Stomach smooth muscle (tissue), 2 donors: Measurements from ENCODE around the gene PI16.
A peak's percentile ranks its signal among the peaks of the same experiment; 100 is the strongest.
"Not testable (repeated sequence)": the region's sequence is repeated elsewhere in the genome, so short reads cannot be mapped to it uniquely, and the experiment has no call there.

Experiments used
- H3K27ac ChIP-seq: one replicate; pipeline ENCODE4 v1.7.0; 2013; ENCODE audit warnings: mild to moderate bottlenecking, low read length, inconsistent platforms
- H3K27me3 ChIP-seq, 2 donors: one replicate each; pipeline ENCODE4 v1.7.0; 2013; ENCODE audit warnings: low read length in 2 of 2; ENCODE audit not compliant: insufficient read depth in 2 of 2, control insufficient read depth in 1 of 2
- H3K36me3 ChIP-seq, 2 donors: one replicate each; pipeline ENCODE4 v1.7.0; 2013; ENCODE audit warnings: low read length in 2 of 2; ENCODE audit not compliant: control insufficient read depth in 2 of 2, insufficient read depth in 2 of 2
- H3K4me1 ChIP-seq: one replicate; pipeline ENCODE4 v1.7.0; 2013; ENCODE audit warnings: low read length; ENCODE audit not compliant: control insufficient read depth, insufficient read depth
- H3K4me3 ChIP-seq, 2 donors: one replicate each; pipeline ENCODE4 v1.7.0; 2013; ENCODE audit warnings: low read length in 2 of 2
- H3K9ac ChIP-seq, 2 donors: one replicate each; pipeline ENCODE4 v1.7.0; 2013; ENCODE audit warnings: low read length in 2 of 2, mild to moderate bottlenecking in 1 of 2
- H3K9me3 ChIP-seq, 2 donors: one replicate each; pipeline ENCODE4 v1.7.0; 2013; ENCODE audit warnings: low read length in 2 of 2; ENCODE audit not compliant: control insufficient read depth in 2 of 2
- donor health status: healthy.
- donor health status: Pancreatic carcinoma.

PI16 gene

GRCh38 chr6:36942329-36942728 lies 12.2 kb upstream of the PI16 start:
- H3K9me3 ChIP-seq, H3K9ac ChIP-seq, H3K27ac ChIP-seq, H3K36me3 ChIP-seq, H3K4me3 ChIP-seq, H3K27me3 ChIP-seq, H3K4me1 ChIP-seq: not testable (repeated sequence)

DNA sequence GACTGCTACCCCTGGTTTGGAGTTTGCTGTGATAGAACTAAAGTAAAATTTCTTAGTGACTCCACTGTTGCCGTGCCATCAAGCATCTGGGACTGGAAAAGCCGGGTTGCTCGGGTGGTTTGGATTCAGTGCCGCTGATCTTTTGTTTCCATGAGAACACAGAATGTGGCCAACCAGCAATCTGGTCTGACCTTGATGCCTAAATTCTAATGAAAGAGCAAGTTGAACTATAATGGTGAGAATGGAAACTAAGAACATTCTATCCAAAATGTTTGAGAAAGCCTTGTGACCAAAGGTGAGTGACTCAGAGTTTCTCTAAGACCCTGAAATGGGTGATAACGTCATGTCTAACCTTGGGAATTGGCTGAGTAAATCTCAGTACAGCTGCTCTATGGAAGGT lies 9.9 kb upstream of the PI16 start:
- Histone ChIP-seq H3K4me1 (no peaks in the 10 kb centered on the region), H3K4me3 (no peak overlapping the region), H3K9me3 (no peaks in the 10 kb centered on the region), H3K36me3 (no peaks in the 10 kb centered on the region), H3K27me3 (peaks cover 0 to 2% of the 10 kb centered on the region in 2 donors), H3K27ac (no peak overlapping the region), H3K9ac (no peak overlapping the region)

- Histone ChIP-seq H3K4me3 (no peak overlapping the region), H3K9me3 (no peaks in the 10 kb centered on the region), H3K4me1 (no peaks in the 10 kb centered on the region), H3K9ac (no peak overlapping the region), H3K27me3 (peaks cover 0 to 2% of the 10 kb centered on the region in 2 donors), H3K27ac (no peak overlapping the region), H3K36me3 (no peaks in the 10 kb centered on the region)
Observed at GRCh38 chr6:36945301-36945700, 9.2 kb upstream of the PI16 start.

DNA sequence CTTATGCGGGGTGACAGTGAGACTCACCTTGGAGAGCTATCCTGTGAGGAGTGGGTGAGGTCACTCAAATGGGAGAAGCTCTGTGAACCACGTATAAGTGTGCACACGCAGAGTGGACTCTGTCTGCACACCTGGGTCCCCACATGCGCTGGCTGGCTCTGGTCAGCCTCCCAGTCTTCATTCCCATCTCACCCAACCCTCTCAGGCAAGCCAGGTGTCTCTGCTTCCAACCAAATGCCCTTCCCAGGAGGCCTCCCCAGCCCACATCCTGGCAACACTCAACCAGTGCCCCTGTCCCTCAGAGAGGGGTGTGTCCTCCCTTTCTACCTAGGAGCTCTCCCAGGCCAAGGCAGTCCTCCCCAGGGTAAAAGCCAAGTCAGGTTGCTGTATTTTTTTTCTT lies 8.0 kb upstream of the PI16 start:
- Histone ChIP-seq H3K9ac (no peak overlapping the region), H3K27me3 (no peaks in the 10 kb centered on the region), H3K4me1 (no peaks in the 10 kb centered on the region), H3K4me3 (no peak overlapping the region), H3K27ac (no peak overlapping the region), H3K9me3 (no peaks in the 10 kb centered on the region), H3K36me3 (no peaks in the 10 kb centered on the region)

- Histone ChIP-seq H3K4me3 (no peak overlapping the region), H3K9ac (no peak overlapping the region), H3K27me3 (no peaks in the 10 kb centered on the region), H3K36me3 (no peaks in the 10 kb centered on the region), H3K27ac (no peak overlapping the region), H3K4me1 (no peaks in the 10 kb centered on the region), H3K9me3 (no peaks in the 10 kb centered on the region)
Observed at GRCh38 chr6:36947570-36948351, 6.8 kb upstream of the PI16 start.

DNA sequence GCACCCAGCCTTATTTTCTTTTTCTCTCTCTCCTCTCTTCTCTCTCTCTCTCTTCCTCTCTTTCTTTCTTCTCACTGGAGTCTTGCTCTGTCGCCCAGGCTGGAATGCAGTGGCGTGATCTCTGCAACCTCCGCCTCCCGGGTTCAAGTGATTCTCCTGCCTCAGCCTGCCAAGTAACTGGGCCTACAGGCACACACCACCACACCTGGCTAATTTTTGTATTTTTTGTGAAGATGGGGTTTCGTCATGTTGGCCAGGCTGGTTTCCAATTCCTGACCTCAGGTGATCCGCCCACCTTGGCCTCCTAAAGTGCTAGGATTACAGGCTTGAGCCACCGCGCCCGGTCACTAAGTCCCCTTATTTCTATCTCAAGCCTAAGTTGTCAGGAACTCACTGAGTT lies 5.5 kb upstream of the PI16 start:
- not testable (repeated sequence) for H3K4me1 ChIP-seq, H3K4me3 ChIP-seq, H3K9ac ChIP-seq

GRCh38 chr6:36949636-36950035 lies 4.9 kb upstream of the PI16 start:
- no peaks in the 10 kb centered on the region for H3K4me1 ChIP-seq
- H3K9ac ChIP-seq: no peak overlapping the region
- H3K27ac ChIP-seq: no peak overlapping the region
- no peak overlapping the region for H3K4me3 ChIP-seq
- H3K9me3 ChIP-seq: no peaks in the 10 kb centered on the region
- no peaks in the 10 kb centered on the region for H3K36me3 ChIP-seq
- no peaks in the 10 kb centered on the region for H3K27me3 ChIP-seq

More for the DNA sequence above, 5.5 kb upstream of the PI16 start:
- not testable (repeated sequence) for H3K36me3 ChIP-seq, H3K27me3 ChIP-seq, H3K27ac ChIP-seq, H3K9me3 ChIP-seq

- Histone ChIP-seq H3K27me3 (no peaks in the 10 kb centered on the region), H3K27ac (no peak overlapping the region), H3K36me3 (no peaks in the 10 kb centered on the region), H3K4me1 (no peaks in the 10 kb centered on the region), H3K4me3 (no peak overlapping the region), H3K9ac (no peak overlapping the region), H3K9me3 (no peaks in the 10 kb centered on the region)
Observed at GRCh38 chr6:36953931-36954261, 642 bp upstream of the PI16 start.

GRCh38 chr6:36955136-36955535 lies 598 bp downstream of the PI16 start:
- H3K9me3 ChIP-seq: no peaks in the 10 kb centered on the region
- H3K4me1 ChIP-seq: no peaks in the 10 kb centered on the region
- no peak overlapping the region for H3K9ac ChIP-seq
- H3K36me3 ChIP-seq: no peaks in the 10 kb centered on the region
- H3K4me3 ChIP-seq: peak overlapping the region in 1 of 2 donors; percentile 66
- H3K27me3 ChIP-seq: no peaks in the 10 kb centered on the region
- H3K27ac ChIP-seq: no peak overlapping the region

DNA sequence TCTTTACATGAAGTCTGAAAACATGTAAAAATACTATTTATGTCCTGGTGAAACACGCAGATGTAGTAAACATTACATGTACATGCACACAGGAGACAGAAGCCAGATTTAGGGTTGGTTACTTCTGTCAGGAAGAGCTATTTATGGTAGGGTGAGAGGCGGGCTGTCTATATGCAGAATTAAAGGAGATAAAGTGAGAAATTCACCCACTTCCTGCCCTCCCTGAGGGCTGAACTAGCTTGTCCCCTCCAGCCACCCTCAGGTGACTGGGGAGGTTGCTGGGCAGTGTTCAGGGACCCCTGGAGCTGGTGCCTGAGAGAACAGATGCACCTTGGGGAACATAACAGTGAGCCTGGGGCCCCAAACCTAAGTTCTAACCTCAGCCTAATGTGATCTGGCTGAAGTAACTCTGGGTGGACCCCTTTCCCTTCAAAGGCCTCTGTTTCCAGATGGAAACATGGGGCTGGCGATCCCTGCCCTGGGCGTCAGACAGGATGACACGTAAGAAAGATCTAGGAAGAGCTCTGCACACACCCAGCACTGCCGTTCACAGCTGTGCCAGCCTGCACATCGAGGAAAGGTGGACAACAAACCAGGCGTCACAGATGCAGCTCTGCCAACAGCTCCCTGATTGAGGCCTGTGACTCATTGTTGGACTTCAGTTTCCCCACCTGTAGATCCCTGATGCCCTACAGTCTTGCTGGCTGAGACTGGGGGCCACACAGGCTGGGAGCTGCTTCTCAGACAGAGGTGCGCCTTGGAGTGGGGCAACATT lies 1.3 kb downstream of the PI16 start:
- no peak overlapping the region for H3K27ac ChIP-seq
- no peaks in the 10 kb centered on the region for H3K27me3 ChIP-seq
- peak overlapping the region in 1 of 2 donors; percentile 57 for H3K4me3 ChIP-seq
- peaks cover 3% of the 10 kb centered on the region for H3K4me1 ChIP-seq
- no peaks in the 10 kb centered on the region for H3K36me3 ChIP-seq
- H3K9me3 ChIP-seq: no peaks in the 10 kb centered on the region
- H3K9ac ChIP-seq: no peak overlapping the region

DNA sequence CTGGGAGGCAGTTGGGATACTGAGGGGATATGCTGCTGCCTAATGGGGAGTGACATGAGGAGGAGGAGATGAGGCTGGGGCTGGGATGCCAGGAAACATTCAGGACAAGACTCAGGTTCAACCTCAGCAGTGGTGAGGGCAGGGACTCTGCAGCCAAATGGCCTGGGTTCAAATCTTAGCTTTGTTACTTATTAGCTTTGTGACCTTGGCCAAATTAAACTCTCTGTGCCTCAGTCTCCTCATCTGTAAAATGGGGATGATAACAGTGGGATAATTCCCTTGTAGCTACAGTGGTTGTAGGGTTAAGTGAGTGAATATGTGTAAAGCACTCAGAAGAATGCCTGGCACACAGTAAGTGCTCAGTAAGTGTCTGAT lies 1.9 kb downstream of the PI16 start:
- H3K9me3 ChIP-seq: no peaks in the 10 kb centered on the region
- H3K36me3 ChIP-seq: no peaks in the 10 kb centered on the region
- peak overlapping the region in 1 of 2 donors; percentile 57 for H3K4me3 ChIP-seq
- no peaks in the 10 kb centered on the region for H3K27me3 ChIP-seq
- no peak overlapping the region for H3K27ac ChIP-seq
- no peak overlapping the region for H3K9ac ChIP-seq
- peaks cover 3% of the 10 kb centered on the region for H3K4me1 ChIP-seq
